GM12801 (cell line): ENCODE measurements around the gene SLC2A4RG.

Experiments used
- TF ChIP-seq, protein P1 (sequence below): IDR thresholded peaks from one replicate; pipeline ENCODE4 v1.5.1; 2011; ENCODE audit warnings: control low read depth; ENCODE audit not compliant: insufficient read length; ENCODE audit errors: extremely low read depth

SLC2A4RG gene

DNA sequence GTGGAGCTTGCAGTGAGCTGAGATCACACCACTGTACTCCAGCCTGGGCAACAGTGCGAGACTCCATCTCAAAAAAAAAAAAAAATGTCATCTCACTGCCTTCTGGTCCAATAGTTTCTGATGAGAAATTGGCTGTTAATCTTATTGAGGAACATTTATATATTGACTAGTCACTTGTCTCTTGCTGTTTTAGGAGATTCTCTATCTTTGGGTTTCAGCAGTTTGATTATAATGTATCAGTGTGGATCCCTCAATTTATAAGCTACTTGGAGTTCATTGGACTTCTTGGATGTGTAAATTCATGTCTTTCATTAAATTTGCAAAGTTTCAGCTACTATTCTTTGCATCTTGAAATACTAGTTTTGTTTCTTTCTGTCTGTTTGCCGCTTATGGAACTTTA, 20.6 kb upstream of the SLC2A4RG start:
- TF ChIP-seq, protein P1, sequence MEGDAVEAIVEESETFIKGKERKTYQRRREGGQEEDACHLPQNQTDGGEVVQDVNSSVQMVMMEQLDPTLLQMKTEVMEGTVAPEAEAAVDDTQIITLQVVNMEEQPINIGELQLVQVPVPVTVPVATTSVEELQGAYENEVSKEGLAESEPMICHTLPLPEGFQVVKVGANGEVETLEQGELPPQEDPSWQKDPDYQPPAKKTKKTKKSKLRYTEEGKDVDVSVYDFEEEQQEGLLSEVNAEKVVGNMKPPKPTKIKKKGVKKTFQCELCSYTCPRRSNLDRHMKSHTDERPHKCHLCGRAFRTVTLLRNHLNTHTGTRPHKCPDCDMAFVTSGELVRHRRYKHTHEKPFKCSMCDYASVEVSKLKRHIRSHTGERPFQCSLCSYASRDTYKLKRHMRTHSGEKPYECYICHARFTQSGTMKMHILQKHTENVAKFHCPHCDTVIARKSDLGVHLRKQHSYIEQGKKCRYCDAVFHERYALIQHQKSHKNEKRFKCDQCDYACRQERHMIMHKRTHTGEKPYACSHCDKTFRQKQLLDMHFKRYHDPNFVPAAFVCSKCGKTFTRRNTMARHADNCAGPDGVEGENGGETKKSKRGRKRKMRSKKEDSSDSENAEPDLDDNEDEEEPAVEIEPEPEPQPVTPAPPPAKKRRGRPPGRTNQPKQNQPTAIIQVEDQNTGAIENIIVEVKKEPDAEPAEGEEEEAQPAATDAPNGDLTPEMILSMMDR, result no peak

DNA sequence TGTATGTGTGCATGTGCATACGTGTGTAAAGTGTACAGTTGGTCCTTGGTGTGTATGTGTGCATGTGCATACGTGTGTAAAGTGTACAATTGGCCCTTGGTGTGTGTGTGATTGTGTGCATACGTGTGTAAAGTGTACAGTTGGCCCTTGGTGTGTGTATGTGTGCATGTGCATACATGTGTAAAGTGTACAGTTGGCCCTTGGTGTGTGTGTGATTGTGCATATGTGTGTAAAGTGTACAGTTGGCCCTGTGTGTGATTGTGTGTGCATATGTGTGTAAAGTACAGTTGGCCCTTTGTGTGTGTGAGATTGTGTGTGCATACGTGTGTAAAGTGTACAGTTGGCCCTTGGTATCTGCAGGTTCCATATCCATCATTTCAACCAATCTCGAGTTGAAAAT, 8.2 kb upstream of the SLC2A4RG start:
- TF ChIP-seq, protein P1, result no peak

DNA sequence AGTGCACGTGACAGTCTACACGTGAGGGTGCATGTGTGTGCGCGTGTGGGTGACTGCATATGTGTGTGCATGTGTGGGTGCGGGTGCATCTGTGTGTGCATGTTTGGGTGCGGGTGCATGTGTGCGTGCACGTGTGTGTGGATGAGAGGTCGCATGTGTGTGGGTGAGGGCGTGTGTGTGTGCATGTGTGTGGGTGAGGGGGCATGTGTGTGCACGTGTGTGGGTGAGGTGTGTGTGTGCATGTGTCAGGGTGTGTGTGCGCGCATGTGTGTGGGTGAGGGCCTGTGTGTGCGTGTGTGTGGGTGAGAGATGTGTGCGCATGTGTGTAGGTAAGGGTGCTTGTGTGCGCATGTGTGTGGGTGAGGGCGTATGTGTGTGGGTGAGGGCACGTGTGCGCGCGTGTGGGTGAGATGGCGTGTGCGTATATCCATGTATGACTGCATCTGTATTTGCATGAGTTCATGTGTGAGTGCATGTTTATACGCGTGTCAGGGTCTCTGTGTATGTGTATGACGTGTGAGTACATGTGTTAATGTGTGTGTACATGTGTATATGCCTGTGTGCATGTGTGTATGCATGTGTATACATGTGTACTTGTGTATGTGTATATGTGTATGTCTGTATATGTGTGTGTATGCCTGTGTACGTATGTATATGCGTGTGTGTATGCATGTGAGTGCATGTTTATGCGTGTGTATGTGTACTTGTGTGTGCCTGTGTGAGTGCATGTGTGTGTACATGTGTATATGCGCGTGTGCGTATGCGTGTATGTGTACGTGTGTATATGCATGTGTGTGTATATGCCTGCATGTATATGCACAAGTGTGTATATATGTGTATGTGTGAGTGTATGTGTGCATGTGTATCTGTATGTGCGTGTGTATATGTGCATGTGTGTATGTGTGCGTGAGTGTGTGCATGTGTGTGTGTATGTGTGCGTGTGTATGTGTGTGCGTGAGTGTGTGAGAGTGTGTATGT, 7.2 kb upstream of the SLC2A4RG start:
- TF ChIP-seq, protein P1, result no peak

DNA sequence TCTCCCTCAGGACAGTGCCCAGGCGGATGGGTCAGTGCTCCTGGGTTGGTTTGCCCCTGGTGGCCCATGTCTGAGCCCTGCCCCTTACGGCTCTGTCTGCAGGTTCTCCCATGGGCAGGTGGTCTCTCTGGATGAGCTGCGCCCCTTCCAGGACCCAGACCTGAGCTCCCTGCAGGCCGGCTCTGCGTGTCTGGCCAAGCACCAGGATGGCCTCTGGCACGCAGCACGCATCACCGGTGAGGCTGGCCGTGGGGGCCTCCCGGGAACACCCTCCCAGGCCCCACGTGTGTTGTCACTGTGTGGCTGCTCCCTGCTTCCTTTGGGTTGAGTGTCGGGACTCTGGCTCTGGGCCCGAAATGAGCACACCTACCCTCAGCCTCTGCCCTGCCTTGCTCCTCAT, 6.5 kb upstream of the SLC2A4RG start:
- TF ChIP-seq, protein P1, result no peak

DNA sequence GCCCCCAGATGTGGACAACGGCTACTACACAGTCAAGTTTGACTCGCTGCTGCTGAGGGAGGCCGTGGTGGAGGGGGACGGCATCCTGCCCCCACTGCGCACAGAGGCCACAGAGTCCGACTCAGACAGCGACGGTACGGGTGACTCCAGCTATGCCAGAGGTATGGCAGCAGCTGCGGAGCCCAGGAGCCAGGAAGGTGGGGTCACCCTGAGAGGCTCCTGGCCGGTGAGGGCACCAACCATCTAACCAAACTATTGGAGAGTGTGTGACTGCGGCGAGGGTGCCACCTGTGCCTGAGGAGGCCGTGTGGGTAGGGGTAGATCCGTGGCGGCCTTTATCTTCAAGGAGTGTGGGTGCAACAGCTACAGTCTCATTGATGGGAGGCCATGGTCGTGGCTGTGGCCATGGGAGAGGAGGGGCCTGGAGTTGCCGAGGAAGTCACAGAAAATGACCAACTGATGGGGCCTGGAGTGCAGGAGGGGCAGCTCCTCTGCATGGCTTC, 5.9 kb upstream of the SLC2A4RG start:
- TF ChIP-seq, protein P1, result no peak

DNA sequence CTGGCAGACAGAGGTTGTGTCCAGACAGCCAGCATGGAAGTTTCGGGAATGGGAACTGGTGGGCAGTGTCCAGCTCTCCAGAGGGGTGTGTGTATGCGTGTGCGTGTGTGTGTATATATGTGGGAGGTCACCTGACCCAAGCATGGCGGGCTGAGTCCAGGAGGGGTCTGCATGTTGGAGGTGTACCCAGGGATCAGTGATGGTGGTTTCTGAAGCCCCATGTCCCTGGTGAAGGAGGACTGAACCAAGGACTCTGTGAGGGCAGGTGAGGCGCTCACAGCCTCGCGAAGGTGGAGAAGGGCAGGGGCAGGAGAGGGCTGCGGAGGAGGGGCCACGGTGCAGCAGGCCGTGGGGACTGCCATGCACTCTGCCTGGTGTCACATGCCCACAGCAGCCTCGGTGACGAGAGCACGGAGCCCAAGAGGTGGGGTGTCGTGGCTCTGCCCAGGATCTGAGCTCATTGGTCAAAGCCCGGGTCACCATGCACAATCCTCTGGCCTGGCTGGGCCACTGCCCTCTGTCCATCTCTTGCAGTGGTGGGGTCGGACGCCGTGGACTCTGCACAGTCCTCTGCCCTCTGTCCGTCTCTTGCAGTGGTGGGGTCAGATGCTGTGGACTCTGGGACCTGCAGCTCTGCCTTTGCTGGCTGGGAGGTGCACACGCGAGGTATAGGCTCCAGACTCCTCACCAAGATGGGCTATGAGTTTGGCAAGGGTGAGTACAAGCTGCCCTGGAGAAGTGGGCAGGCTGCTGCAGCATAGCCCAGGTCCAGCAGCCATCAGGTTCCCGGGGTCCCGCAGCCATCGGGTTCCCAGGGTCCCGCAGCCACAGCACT, 5.2 kb upstream of the SLC2A4RG start:
- TF ChIP-seq, protein P1, result no peak
